NCI-H2081 treated with DMSO at 0.1 percent for 48 hours (cell line): ENCODE results near the gene ADRA2C.

Experiments
- DNase-seq: peaks from one replicate; lab custom pipeline; 2025; lab: John Stamatoyannopoulos, UW

ADRA2C gene

GRCh38 chr4:3797831-3798790 is 31.9 kb downstream of the ADRA2C start:
- DNase-seq: no peak

GRCh38 chr4:3799496-3799895 is 33.3 kb downstream of the ADRA2C start:
- no peak for DNase-seq

- no peak for DNase-seq
These were observed 34.2 kb downstream of the ADRA2C start for GRCh38 chr4:3800351-3800750.

- no peak for DNase-seq
These were observed 35.3 kb downstream of the ADRA2C start for GRCh38 chr4:3801521-3801920.

- no peak for DNase-seq
These were observed 35.9 kb downstream of the ADRA2C start for GRCh38 chr4:3801931-3802550.

GRCh38 chr4:3802571-3803474 is 36.6 kb downstream of the ADRA2C start:
- DNase-seq: no peak

GRCh38 chr4:3803475-3803847 is 37.3 kb downstream of the ADRA2C start:
- no peak for DNase-seq

- no peak for DNase-seq
These were observed 37.8 kb downstream of the ADRA2C start for GRCh38 chr4:3803946-3804345.

GRCh38 chr4:3805026-3805425 is 38.8 kb downstream of the ADRA2C start:
- DNase-seq: no peak

GRCh38 chr4:3805731-3806130 is 39.5 kb downstream of the ADRA2C start:
- DNase-seq: no peak

GRCh38 chr4:3807311-3807710 is 41.1 kb downstream of the ADRA2C start:
- no peak for DNase-seq

- DNase-seq: no peak
These were observed 41.8 kb downstream of the ADRA2C start for GRCh38 chr4:3807822-3808496.

- DNase-seq: no peak
These were observed 42.4 kb downstream of the ADRA2C start for GRCh38 chr4:3808597-3808996.

- DNase-seq: no peak
These were observed 42.8 kb downstream of the ADRA2C start for GRCh38 chr4:3809028-3809427.

- DNase-seq: no peak
These were observed 43.4 kb downstream of the ADRA2C start for GRCh38 chr4:3809451-3810110.

GRCh38 chr4:3810111-3810680 is 44.0 kb downstream of the ADRA2C start:
- no peak for DNase-seq

GRCh38 chr4:3810796-3811485 is 44.8 kb downstream of the ADRA2C start:
- no peak for DNase-seq

GRCh38 chr4:3811621-3812020 is 45.4 kb downstream of the ADRA2C start:
- no peak for DNase-seq

- DNase-seq: no peak
These were observed 46.2 kb downstream of the ADRA2C start for GRCh38 chr4:3812211-3812934.
